Measurements from ENCODE around the gene SUPT5H. TPM values are rescaled to one million over a fixed set of nuclear protein-coding genes. Genes with fewer than 3 reads are reported as not detected.

The SUPT5H gene
- total RNA-seq, 1 donor from 2014 or later, result 160 TPM

DNA sequence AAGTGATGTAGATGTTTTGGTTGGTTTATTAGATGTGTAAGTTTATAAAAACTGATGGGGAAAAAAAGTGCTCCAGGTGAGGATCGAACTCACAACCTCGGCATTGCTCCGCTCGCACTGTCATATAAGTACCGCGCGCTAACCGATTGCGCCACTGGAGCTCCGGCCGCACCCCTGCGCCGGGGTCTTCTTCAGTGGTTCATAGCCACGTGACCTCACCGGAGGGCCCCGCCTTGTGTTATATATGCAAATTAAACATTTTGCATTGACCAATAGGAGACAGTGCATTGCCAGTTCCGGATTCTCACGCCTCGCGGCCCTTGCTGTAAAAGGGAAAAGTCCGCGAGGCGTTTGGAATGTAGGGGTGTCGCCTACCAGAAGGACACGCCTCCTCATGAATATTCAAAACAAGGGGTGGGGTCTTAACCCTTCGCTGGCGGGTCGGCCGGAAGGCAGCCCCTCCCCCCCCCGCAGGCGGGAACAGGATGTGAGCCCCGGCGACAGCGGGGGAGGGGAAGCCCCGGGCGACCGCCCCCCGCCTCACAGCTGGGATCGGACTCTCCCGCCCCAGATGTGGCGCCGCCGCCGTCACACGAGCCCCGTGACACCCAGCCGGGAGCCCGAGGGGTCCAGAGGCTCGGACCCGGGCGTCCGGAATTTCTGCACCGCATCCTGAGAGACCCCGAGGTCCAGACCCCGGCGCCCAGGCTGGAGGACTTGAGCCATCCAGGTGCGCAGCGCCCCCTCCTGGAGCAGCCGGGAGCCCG, 33.1 kb upstream of the SUPT5H start, which contains the start of gene PLEKHG2:
Gene PLEKHG2, plus strand, starts transcription at position 570 of the 767 bp plus-strand sequence. CDS start 1,418 bp downstream, outside the sequence.
- DNase-seq, result peak; percentile 98
- Mint-ChIP-seq H3K9me3 (ENCODE audit: unreplicated experiment) (peaks cover 28% of the 10 kb centered on the region), H3K27me3 (ENCODE audit: unreplicated experiment) (peaks cover 21% of the 10 kb centered on the region), H3K4me3 (ENCODE audit: unreplicated experiment) (peak within 1 kb of the TSS; percentile 81), H3K27ac (ENCODE audit: unreplicated experiment) (peak within 1 kb of the TSS; percentile 90), H3K4me1 (ENCODE audit: low read depth, unreplicated experiment) (peaks cover 25% of the 10 kb centered on the region), H3K36me3 (ENCODE audit: unreplicated experiment) (no peaks in the 10 kb centered on the region)
- TF ChIP-seq, protein P1, sequence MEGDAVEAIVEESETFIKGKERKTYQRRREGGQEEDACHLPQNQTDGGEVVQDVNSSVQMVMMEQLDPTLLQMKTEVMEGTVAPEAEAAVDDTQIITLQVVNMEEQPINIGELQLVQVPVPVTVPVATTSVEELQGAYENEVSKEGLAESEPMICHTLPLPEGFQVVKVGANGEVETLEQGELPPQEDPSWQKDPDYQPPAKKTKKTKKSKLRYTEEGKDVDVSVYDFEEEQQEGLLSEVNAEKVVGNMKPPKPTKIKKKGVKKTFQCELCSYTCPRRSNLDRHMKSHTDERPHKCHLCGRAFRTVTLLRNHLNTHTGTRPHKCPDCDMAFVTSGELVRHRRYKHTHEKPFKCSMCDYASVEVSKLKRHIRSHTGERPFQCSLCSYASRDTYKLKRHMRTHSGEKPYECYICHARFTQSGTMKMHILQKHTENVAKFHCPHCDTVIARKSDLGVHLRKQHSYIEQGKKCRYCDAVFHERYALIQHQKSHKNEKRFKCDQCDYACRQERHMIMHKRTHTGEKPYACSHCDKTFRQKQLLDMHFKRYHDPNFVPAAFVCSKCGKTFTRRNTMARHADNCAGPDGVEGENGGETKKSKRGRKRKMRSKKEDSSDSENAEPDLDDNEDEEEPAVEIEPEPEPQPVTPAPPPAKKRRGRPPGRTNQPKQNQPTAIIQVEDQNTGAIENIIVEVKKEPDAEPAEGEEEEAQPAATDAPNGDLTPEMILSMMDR (IDR thresholded peaks at IDR 0.05; ENCODE audit: partially characterized antibody, unreplicated experiment), result no peak

DNA sequence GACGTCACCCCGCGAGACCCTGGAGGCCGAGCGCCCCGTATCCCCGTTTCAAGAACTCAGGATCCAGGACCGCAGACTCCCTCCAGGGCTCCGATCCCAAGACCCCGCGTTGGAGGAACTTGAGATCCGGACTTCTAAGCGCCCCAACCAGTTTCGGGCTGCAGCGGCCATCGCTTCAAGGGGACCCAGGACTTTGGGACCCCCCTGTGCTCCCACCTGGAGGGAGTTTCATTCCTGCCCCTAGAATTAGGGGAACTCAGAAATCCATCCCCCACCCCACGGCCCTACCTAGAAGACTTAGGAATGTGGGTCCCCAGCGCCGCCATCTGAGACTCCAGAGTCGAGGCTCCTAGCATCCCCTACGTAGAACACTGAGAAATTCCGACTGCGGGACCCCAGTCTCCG, 32.5 kb upstream of the SUPT5H start:
- H3K4me1 Mint-ChIP-seq (ENCODE audit: low read depth, unreplicated experiment), result peaks cover 25% of the 10 kb centered on the region
- H3K36me3 Mint-ChIP-seq (ENCODE audit: unreplicated experiment), result no peaks in the 10 kb centered on the region
- TF ChIP-seq, protein P1 (IDR thresholded peaks at IDR 0.05; ENCODE audit: partially characterized antibody, unreplicated experiment), result peak; percentile 94
- H3K27ac Mint-ChIP-seq (ENCODE audit: unreplicated experiment), result no peak overlapping the region
- H3K9me3 Mint-ChIP-seq (ENCODE audit: unreplicated experiment), result peaks cover 28% of the 10 kb centered on the region
- H3K4me3 Mint-ChIP-seq (ENCODE audit: unreplicated experiment), result peak overlapping the region; percentile 81
- DNase-seq, result no peak
- H3K27me3 Mint-ChIP-seq (ENCODE audit: unreplicated experiment), result peaks cover 21% of the 10 kb centered on the region

DNA sequence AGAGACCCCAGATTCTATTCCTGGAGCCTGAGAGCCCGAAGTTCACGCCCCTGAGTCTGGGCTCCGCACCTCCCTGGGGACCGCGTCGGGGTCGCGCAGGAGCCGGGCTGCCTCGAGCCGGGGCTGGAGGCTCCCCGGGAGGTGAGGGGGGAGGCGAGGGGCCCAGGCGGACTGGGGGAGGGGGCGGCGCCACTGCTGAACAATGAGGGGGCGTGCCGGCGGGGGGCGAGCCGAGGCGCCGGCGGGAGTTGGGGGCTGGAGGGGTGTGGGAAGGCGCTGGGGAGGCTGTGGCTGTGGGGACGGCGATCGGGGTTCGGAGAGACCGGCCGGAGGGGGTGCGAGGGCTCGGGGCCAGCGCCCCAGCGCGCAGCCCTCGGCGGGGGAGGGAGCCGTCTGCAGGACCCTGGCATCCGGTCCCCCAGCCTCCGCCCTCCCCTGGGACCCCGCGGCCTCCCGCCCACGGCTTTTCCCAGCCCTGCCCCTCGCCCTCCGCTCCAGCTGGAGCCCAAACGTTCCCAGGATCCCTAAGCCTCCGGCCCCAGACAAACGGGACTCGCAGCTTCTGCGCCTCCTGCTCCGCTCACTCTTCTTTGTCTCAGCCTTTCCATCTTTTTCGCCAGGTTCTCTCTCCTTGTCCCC, 32.0 kb upstream of the SUPT5H start:
- Mint-ChIP-seq H3K9me3 (ENCODE audit: unreplicated experiment) (peaks cover 28% of the 10 kb centered on the region), H3K4me1 (ENCODE audit: low read depth, unreplicated experiment) (peaks cover 25% of the 10 kb centered on the region), H3K27me3 (ENCODE audit: unreplicated experiment) (peaks cover 21% of the 10 kb centered on the region), H3K4me3 (ENCODE audit: unreplicated experiment) (peak overlapping the region; percentile 95), H3K36me3 (ENCODE audit: unreplicated experiment) (no peaks in the 10 kb centered on the region), H3K27ac (ENCODE audit: unreplicated experiment) (peak overlapping the region; percentile 99)
- TF ChIP-seq, protein P1 (IDR thresholded peaks at IDR 0.05; ENCODE audit: partially characterized antibody, unreplicated experiment), result no peak
- peak; percentile 87 for DNase-seq

DNA sequence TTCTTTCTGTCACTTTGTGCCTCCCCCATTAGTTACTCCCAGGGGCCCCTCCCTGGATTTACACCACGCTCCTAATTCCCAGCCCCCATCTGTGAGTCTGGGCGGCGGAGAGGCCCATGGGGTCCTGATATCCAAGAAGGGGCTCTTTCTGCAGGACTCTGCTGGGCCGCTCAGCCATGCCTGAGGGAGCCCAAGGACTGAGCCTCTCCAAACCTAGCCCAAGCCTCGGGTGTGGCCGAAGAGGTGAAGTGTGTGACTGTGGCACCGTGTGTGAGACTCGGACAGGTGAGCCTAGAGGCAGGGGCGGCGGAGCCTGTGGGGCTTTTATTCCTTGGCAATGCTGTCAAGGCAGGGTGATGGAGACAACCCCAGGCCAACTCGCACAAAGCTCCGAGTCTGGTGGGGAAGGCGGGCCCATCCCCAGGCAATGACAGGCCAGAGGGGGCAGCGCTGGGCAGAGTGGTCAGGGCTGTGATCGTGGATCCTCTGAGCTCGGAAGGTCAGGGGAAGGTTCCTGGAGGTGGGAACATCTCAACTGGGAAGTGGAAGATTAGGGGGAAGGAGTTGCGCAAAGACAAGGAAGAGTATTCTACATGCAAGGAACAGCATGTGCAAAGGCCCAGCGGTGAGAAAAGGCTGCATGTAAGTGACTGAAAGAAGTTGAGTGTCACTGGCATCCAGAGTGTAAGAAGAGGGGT, 31.3 kb upstream of the SUPT5H start:
- TF ChIP-seq, protein P1 (IDR thresholded peaks at IDR 0.05; ENCODE audit: partially characterized antibody, unreplicated experiment), result no peak
- Mint-ChIP-seq H3K27ac (ENCODE audit: unreplicated experiment) (peak overlapping the region; percentile 99), H3K4me3 (ENCODE audit: unreplicated experiment) (peak overlapping the region; percentile 95), H3K4me1 (ENCODE audit: low read depth, unreplicated experiment) (peaks cover 20% of the 10 kb centered on the region), H3K9me3 (ENCODE audit: unreplicated experiment) (peaks cover 26% of the 10 kb centered on the region), H3K27me3 (ENCODE audit: unreplicated experiment) (peaks cover 20% of the 10 kb centered on the region), H3K36me3 (ENCODE audit: unreplicated experiment) (no peaks in the 10 kb centered on the region)
- peak; percentile 73 for DNase-seq

Measured in glutamatergic neuron (in vitro differentiated cells).